Measurements from ENCODE around the gene STMND1.

- no peak for TF ChIP-seq POLR2AphosphoS5 (IDR thresholded peaks at IDR 0.05; ENCODE audit: low read depth, low read length)
- TF ChIP-seq POLR2A (IDR thresholded peaks at IDR 0.05; ENCODE audit: low read depth, low read length), result no peak
- TF ChIP-seq TAF1 (IDR thresholded peaks at IDR 0.05; ENCODE audit: borderline replicate concordance, low read depth, low read length), result no peak
These were observed 42.0 kb upstream of the STMND1 start for GRCh38 chr6:17059850-17060249.
